Measurements from ENCODE around the gene PDZD7.

Gene PDZD7

GRCh38 chr10:101071267-101071884 is 40.4 kb upstream of the PDZD7 start:
- Histone ChIP-seq H3K4me3 (ENCODE audit: low read depth, low read length) (no peak overlapping the region), H3K27ac (ENCODE audit: extremely low read depth, low read depth, low read length) (no peak overlapping the region), H3K36me3 (ENCODE audit: control insufficient read depth in 2 of 2, insufficient read depth in 1 of 2, low read length in 2 of 2) (no peaks in the 10 kb centered on the region), H3K9me3 (ENCODE audit: control insufficient read depth, insufficient read depth, low read depth, low read length) (no peaks in the 10 kb centered on the region), H3K4me1 (ENCODE audit: control insufficient read depth, insufficient read depth, low read length) (no peaks in the 10 kb centered on the region)
- ChIA-PET CTCF (interaction anchor here (0.7 to 1.9 kb wide), 7 partner anchors 11 to 71 kb away, joined by 3 to 8 read pairs (median 5); no protein-coding TSS in a partner anchor), POLR2A (no interaction called here)
- TF ChIP-seq GLI2 (tag by site-specific recombination; IDR thresholded peaks at IDR 0.05; ENCODE audit: borderline replicate concordance, low read depth) (no peak), ZNF449 (tag by site-specific recombination; IDR thresholded peaks at IDR 0.05) (no peak), ZNF174 (tag by site-specific recombination; IDR thresholded peaks at IDR 0.05) (no peak), ZBTB7A (tag by site-specific recombination; IDR thresholded peaks at IDR 0.05; ENCODE audit: low read depth) (no peak), ZFHX2 (tag by site-specific recombination; conservative IDR thresholded peaks at IDR 0.05) (peak; percentile 76), ZNF132 (tag by site-specific recombination; IDR thresholded peaks at IDR 0.05; ENCODE audit: borderline replicate concordance) (no peak), ZNF394 (tag by site-specific recombination; IDR thresholded peaks at IDR 0.05; ENCODE audit: borderline replicate concordance) (no peak), ZNF555 (tag by site-specific recombination; conservative IDR thresholded peaks at IDR 0.05) (no peak), SALL2 (tag by site-specific recombination; IDR thresholded peaks at IDR 0.05; ENCODE audit: borderline replicate concordance) (no peak), ZNF169 (tag by site-specific recombination; IDR thresholded peaks at IDR 0.05) (no peak), ZNF639 (tag by site-specific recombination; IDR thresholded peaks at IDR 0.05) (no peak), ZNF600 (tag by site-specific recombination; IDR thresholded peaks at IDR 0.05) (no peak), ZNF664 (tag by site-specific recombination; IDR thresholded peaks at IDR 0.05) (peak; percentile 89), EGR2 (tag by site-specific recombination; IDR thresholded peaks at IDR 0.05; ENCODE audit: low read depth) (peak; percentile 77), SP2 (tag by site-specific recombination; IDR thresholded peaks at IDR 0.05) (no peak), ZNF23 (tag by site-specific recombination; IDR thresholded peaks at IDR 0.05; ENCODE audit: borderline replicate concordance) (no peak), FEZF1 (tag by site-specific recombination; IDR thresholded peaks at IDR 0.05) (no peak), GLIS1 (tag by site-specific recombination; IDR thresholded peaks at IDR 0.05) (no peak), ZNF561 (tag by site-specific recombination; IDR thresholded peaks at IDR 0.05; ENCODE audit: borderline replicate concordance) (no peak), SP7 (tag by site-specific recombination; IDR thresholded peaks at IDR 0.05) (no peak), KLF17 (tag by site-specific recombination; IDR thresholded peaks at IDR 0.05) (no peak)

- H3K27ac ChIP-seq (ENCODE audit: extremely low read depth, low read depth, low read length) = no peak overlapping the region
- CTCF ChIA-PET = interaction anchor here (1.9 to 6.2 kb wide), 6 partner anchors 11 to 72 kb away, joined by 7 to 61 read pairs (median 32); no protein-coding TSS in a partner anchor
- H3K36me3 ChIP-seq (ENCODE audit: control insufficient read depth in 2 of 2, insufficient read depth in 1 of 2, low read length in 2 of 2) = no peaks in the 10 kb centered on the region
- H3K4me3 ChIP-seq (ENCODE audit: low read depth, low read length) = no peak overlapping the region
- TF ChIP-seq KLF1 (tag by site-specific recombination; IDR thresholded peaks at IDR 0.05) (peak; percentile 77), ZFHX2 (tag by site-specific recombination; conservative IDR thresholded peaks at IDR 0.05) (peak; percentile 87), KLF10 (tag by site-specific recombination; IDR thresholded peaks at IDR 0.05) (no peak), KLF17 (tag by site-specific recombination; IDR thresholded peaks at IDR 0.05) (0 out of 2 replicates have a peak, but pooled peaks have one; percentile 22), EGR2 (tag by site-specific recombination; IDR thresholded peaks at IDR 0.05; ENCODE audit: low read depth) (peak; percentile 79)
- POLR2A ChIA-PET = interaction anchor here (0.6 to 1.6 kb wide), 3 partner anchors 9 to 874 kb away, joined by 3 to 5 read pairs (median 5); no protein-coding TSS in a partner anchor
- H3K4me1 ChIP-seq (ENCODE audit: control insufficient read depth, insufficient read depth, low read length) = peaks cover 4% of the 10 kb centered on the region; the same call in 1 of the 2 replicates
- H3K9me3 ChIP-seq (ENCODE audit: control insufficient read depth, insufficient read depth, low read depth, low read length) = no peaks in the 10 kb centered on the region
Measured at GRCh38 chr10:101070098-101070497, 39.2 kb upstream of the PDZD7 start.
